GM21825 (cell line): ENCODE results near the gene TTLL11.

Experiments
- ATAC-seq: cut with Tn5 transposase; IDR thresholded peaks from one replicate; pipeline ENCODE4 v1.9.1; 2021; ENCODE audit warnings: mild to moderate bottlenecking, moderate library complexity; ENCODE audit not compliant: unreplicated experiment

The TTLL11 gene

GRCh38 chr9:121861501-121862180, 231.5 kb downstream of the TTLL11 start:
- ATAC-seq, result no peak

DNA sequence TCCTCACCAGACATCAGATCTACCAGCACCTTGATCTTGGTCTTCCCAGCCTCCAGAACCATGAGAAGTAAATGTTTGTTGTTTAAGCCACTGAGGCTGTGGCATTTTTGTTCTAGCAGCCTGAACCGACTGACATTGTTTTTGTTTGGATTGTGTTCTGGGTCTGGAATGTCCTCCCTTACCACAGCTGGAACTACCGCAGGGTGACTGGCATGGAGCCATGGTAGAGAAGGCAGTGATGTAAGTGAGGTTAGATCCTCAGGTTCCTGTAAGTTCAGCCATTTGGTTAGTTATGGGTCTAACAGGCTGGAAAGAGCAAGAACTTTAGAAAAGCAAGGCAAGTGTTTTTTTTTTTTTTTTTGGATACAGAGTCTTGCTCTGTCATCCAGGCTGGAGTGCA, 232.4 kb downstream of the TTLL11 start:
- no peak for ATAC-seq

GRCh38 chr9:121860213-121860612, 232.9 kb downstream of the TTLL11 start:
- no peak for ATAC-seq

GRCh38 chr9:121859646-121860045, 233.5 kb downstream of the TTLL11 start:
- no peak for ATAC-seq

- no peak for ATAC-seq
Observed at GRCh38 chr9:121858788-121859187, 234.3 kb downstream of the TTLL11 start.

DNA sequence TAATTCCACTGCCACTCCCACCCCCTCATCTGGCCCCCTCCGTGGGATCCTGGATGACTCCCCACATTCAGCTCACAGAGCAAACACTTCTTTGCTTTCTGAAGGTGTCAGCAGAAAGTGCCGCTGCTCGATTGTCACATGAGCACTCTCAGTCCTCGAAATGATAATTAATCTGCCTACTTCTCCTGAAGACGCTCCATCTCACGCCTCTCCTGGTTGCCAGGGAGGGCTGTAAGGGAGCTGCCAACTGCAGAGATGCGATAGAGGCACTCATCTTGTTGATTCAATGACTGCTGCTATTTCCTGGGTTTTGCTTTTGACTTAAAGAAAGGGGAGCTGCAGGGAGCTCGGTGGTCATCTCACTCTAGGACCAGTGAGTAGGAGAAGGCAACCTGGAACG, 235.2 kb downstream of the TTLL11 start:
- ATAC-seq, result no peak

DNA sequence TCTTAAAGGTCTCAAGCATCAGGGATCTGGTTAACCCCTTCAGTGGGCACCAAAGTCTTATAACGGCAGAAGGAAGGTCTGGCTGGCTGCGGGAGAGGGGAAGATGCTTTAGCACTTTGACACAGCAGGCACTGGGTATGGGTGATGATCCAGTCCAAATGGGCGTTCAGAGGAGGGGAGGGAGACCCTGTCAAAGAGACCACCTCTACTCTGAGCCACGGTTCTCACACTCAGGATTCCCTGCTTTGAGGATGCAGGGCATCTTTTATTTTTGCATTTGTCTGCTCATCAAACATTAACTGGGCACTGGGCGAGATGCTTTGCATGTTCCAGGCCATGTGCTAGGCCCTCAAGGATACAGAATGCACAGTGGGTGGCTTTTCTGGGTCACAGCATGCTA, 237.6 kb downstream of the TTLL11 start:
- no peak for ATAC-seq

- ATAC-seq, result no peak
Observed at GRCh38 chr9:121853617-121854395, 239.3 kb downstream of the TTLL11 start.

DNA sequence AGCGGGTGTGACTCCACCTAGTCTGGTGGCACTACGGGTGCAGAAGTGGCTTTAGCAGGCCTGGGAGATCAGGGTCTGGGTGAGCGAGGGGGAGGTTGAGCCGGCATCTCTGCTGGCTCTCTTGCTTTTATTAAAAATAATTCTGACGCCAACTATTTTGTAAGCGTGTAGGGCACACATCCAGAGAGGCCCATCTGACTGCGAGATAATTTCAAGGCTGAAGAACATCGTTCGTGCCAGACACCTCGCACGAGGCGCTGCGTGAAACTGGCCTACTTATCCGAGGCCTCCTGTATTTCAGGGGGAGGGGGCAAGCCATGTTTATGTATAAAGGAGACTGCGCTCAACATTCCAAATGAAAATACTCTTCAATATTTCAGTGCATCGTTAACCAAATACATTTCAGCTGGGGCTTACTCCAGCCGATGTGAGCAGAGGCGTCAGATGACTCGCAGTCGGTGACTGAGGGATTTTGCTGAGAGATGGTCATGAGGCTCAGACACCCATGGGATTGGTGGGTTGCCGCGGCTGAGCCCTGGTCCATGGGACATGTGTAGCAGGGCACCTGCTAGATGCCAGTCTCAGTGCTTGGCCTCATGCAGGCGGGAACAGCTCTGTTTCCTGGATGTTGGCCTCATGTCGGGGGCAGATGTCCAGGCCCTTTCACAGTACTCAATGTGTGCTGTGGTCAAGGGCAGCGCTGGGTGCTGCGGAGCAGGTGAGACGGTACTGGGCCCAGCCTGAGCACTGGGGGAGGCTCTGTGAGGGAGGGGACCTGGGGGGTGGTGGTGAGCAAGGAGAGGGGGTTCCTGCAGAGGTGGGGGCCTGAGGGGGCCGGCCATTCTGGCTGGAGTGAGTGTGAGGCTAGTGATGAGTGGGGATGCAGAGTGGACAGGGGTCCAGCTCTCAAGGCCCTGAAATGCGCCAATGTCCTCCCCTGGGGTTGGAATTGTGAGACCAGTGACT, 240.2 kb downstream of the TTLL11 start:
- no peak for ATAC-seq

DNA sequence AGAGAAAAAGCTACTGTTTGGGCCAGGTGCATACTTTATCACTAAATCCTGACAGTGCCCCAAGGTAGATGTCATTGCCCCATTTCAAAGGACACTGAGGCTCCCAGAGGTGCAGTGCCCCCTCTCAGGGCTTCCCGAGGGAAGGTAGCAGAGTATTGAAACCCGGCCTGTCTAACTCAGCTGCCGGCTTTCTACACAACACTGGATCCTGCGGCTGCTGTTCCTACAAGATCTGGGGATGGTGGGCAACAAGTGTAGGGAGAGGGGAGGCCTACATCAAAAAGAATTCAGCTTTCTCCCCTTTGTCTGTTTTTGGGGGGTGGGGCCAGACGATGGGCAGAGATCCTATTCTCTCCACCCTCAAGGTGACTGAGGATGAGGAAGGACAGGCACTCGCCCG, 240.9 kb downstream of the TTLL11 start:
- ATAC-seq, result no peak

- no peak for ATAC-seq
Observed at GRCh38 chr9:121851641-121852091, 241.4 kb downstream of the TTLL11 start.

DNA sequence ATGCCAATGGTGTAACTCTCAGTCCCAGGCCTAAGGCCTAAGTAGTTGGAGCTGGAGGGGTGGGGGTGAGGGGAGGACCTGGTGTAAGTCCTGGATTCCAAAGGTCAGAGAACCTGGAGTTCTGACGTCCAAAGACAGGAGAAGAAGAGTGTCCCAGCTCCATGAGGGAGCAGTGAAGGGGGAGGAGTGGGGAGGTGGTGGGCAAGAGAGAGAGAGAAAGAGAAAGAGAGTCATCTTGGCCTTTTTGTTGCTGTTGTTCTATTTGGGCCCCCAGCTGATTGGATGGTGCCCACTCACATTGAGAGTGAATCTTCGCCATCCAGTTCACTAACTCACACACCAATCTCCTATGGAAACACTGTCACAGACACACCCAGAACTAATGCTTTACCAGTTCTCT, 242.7 kb downstream of the TTLL11 start:
- no peak for ATAC-seq

DNA sequence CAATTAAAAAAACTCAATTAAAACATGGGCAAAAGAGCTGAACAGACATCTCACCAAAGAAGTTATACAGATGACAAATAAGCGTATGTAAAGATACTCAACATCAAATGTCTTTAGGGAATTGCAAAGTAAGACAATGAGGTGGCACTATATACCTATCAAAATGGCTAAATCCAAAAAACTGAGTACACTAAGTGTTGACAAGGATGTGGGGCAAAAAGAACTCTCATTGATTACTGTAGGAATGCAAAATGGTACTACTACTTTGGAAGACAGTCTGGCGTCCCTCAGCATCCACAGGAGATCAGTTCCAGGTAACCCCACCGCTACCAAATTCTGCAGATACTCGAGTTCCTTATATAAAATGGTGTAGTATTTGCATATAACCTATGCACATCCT, 243.6 kb downstream of the TTLL11 start:
- no peak for ATAC-seq

- no peak for ATAC-seq
Observed at GRCh38 chr9:121844562-121844961, 248.5 kb downstream of the TTLL11 start.

DNA sequence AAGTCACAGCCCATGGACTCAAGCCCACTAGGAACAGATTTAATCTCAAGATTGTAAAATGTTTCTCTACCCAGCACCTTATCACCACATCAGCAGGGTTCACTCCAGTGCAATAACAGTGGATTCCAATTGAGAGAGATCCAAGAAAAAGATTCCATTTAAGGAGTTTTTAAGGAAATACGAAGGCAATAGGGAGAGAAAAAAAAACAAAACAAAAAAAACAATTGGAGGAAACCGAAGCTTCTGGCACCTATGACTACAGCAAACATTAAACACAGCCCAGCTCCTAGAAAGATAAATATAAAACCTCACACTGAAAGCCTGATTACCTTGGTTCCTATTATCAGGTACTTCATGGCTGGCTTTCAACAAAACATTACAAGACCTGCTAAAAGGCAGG, 249.0 kb downstream of the TTLL11 start:
- no peak for ATAC-seq

- no peak for ATAC-seq
Observed at GRCh38 chr9:121842612-121842978, 250.5 kb downstream of the TTLL11 start.

DNA sequence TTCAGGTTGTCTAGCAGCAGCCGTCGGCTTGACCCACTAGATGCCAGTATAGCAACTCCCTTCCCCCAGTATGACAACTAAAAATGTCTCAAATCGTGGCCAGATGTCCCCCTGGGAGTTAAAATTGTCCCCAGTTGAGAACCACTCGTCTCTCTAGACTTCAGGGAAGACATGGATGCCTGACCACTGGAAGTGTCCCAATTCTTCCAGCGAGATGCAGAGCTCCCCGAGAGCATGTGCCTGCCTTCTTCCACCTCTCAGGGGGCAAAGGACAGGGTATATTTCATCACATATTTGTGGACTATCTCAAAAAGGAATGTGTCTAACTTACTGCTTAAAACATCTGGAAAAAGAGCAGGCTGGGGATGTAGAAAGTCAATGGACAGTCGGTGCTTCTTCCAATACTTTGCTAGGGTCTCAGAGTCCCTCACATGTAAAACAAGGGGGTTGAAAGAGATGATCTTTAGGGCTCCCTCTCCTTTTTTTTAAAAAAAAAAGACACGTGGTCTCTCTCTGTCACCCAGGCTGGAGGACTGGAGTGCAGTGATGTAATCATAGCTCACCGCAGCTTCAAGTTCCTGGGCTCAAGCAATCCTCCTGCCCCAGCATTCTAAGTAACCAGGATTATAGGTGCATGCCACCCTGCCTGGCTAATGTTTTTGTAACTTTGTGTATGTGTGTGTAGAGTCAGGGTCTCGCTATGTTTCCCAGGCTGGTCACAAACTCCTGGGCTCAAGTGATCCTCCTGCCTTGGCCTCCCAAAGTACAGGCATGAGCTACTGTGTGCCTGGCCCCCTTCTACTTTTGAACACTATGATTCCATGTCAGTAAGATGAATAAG, 251.1 kb downstream of the TTLL11 start:
- ATAC-seq, result no peak

- ATAC-seq, result no peak
Observed at GRCh38 chr9:121840838-121841760, 252.0 kb downstream of the TTLL11 start.

GRCh38 chr9:121839726-121840500, 253.2 kb downstream of the TTLL11 start:
- no peak for ATAC-seq
